Measurements from ENCODE around the gene CASZ1. TPM values are rescaled to one million over a fixed set of nuclear protein-coding genes. Genes with fewer than 3 reads are reported as not detected.

The CASZ1 gene
- total RNA-seq, 4 donors from 2014 or later = 0.88 to 6.8 (median 1.7) TPM

- TF ChIP-seq CTCF (IDR thresholded peaks at IDR 0.05; ENCODE audit: low read depth) = no peak
These were observed 18.8 kb upstream of the CASZ1 start for GRCh38 chr1:10814976-10815857.

- no peak for TF ChIP-seq CTCF (IDR thresholded peaks at IDR 0.05; ENCODE audit: low read depth)
These were observed 17.9 kb upstream of the CASZ1 start for GRCh38 chr1:10814312-10814711.

- no peak for TF ChIP-seq CTCF (IDR thresholded peaks at IDR 0.05; ENCODE audit: low read depth)
These were observed 17.4 kb upstream of the CASZ1 start for GRCh38 chr1:10813799-10814198.

GRCh38 chr1:10812387-10812915 is 16.0 kb upstream of the CASZ1 start:
- no peak for TF ChIP-seq CTCF (IDR thresholded peaks at IDR 0.05; ENCODE audit: low read depth)

GRCh38 chr1:10808441-10808840 is 12.0 kb upstream of the CASZ1 start:
- no peak for TF ChIP-seq CTCF (IDR thresholded peaks at IDR 0.05; ENCODE audit: low read depth)

- TF ChIP-seq CTCF (IDR thresholded peaks at IDR 0.05; ENCODE audit: low read depth) = no peak
These were observed 10.5 kb upstream of the CASZ1 start for GRCh38 chr1:10806966-10807365.

- no peak for TF ChIP-seq CTCF (IDR thresholded peaks at IDR 0.05; ENCODE audit: low read depth)
These were observed 7.8 kb upstream of the CASZ1 start for GRCh38 chr1:10803971-10804820.
